Trophoblast cell (in vitro differentiated cells and primary cell): ENCODE measurements around the gene CEBPB.

Experiments
- DNase-seq, 2 donors: peaks; one replicate each; pipeline ENCODE4 v3.0.0-alpha.2; 2016
- H2AFZ ChIP-seq: 2 replicates; pipeline ENCODE4 v1.6.1; 2013; ENCODE audit warnings: low read length, moderate library complexity, mild to moderate bottlenecking; ENCODE audit not compliant: insufficient read depth, poor library complexity
- H2AK5ac ChIP-seq: 2 replicates; pipeline ENCODE4 v1.6.1; 2013; ENCODE audit warnings: mild to moderate bottlenecking, low read length
- H2BK120ac ChIP-seq: 2 replicates; pipeline ENCODE4 v1.6.1; 2013; ENCODE audit warnings: low read length, mild to moderate bottlenecking, moderate library complexity; ENCODE audit not compliant: insufficient read depth, poor library complexity
- H2BK12ac ChIP-seq: 2 replicates; pipeline ENCODE4 v1.6.1; 2013; ENCODE audit warnings: mild to moderate bottlenecking, low read length, moderate library complexity
- H2BK5ac ChIP-seq: 2 replicates; pipeline ENCODE4 v1.6.1; 2013; ENCODE audit warnings: low read length, low read depth, moderate library complexity, mild to moderate bottlenecking; ENCODE audit not compliant: poor library complexity
- H3K14ac ChIP-seq: 2 replicates; pipeline ENCODE4 v1.6.1; 2013; ENCODE audit warnings: mild to moderate bottlenecking, low read length
- H3K18ac ChIP-seq: 2 replicates; pipeline ENCODE4 v1.6.1; 2013; ENCODE audit warnings: mild to moderate bottlenecking, low read length
- H3K23ac ChIP-seq: 2 replicates; pipeline ENCODE4 v1.6.1; 2013; ENCODE audit warnings: low read length
- H3K27ac ChIP-seq: 2 replicates; pipeline ENCODE4 v1.5.1; 2013; ENCODE audit warnings: low read depth, mild to moderate bottlenecking, inconsistent platforms, low read length, moderate library complexity
- H3K27me3 ChIP-seq: 2 replicates; pipeline ENCODE4 v1.6.1; 2013; ENCODE audit warnings: inconsistent platforms, mild to moderate bottlenecking, low read length, moderate library complexity; ENCODE audit not compliant: insufficient read depth
- H3K36me3 ChIP-seq, 2 experiments: 1 replicate in 1 of 2; 2 replicates in 1 of 2; pipeline ENCODE4 v1.6.1; 2013; ENCODE audit warnings: low read length in 2 of 2, mild to moderate bottlenecking in 2 of 2, moderate library complexity in 1 of 2; ENCODE audit not compliant: insufficient read depth in 2 of 2, control insufficient read depth in 1 of 2
- H3K4ac ChIP-seq: 2 replicates; pipeline ENCODE4 v1.6.1; 2013; ENCODE audit warnings: low read depth, mild to moderate bottlenecking, low read length, moderate library complexity
- H3K4me1 ChIP-seq, 2 experiments: 1 replicate in 1 of 2; 2 replicates in 1 of 2; pipeline ENCODE4 v1.6.1; 2013; ENCODE audit warnings: low read length in 2 of 2, mild to moderate bottlenecking in 2 of 2, moderate library complexity in 1 of 2; ENCODE audit not compliant: insufficient read depth in 2 of 2, control insufficient read depth in 1 of 2
- H3K4me2 ChIP-seq: 2 replicates; pipeline ENCODE4 v1.6.1; 2013; ENCODE audit warnings: inconsistent platforms, mild to moderate bottlenecking, low read length, moderate library complexity
- H3K4me3 ChIP-seq: 2 replicates; pipeline ENCODE4 v1.5.1; 2013; ENCODE audit warnings: mild to moderate bottlenecking, low read depth, low read length, inconsistent platforms
- H3K79me1 ChIP-seq: one replicate; pipeline ENCODE4 v1.6.1; 2013; ENCODE audit warnings: low read length
- H3K79me2 ChIP-seq: 2 replicates; pipeline ENCODE4 v1.6.1; 2013; ENCODE audit warnings: low read length, mild to moderate bottlenecking; ENCODE audit not compliant: control insufficient read depth, insufficient read depth, poor library complexity
- H3K9ac ChIP-seq: 2 replicates; pipeline ENCODE4 v1.6.1; 2013; ENCODE audit warnings: mild to moderate bottlenecking, low read length
- H3K9me3 ChIP-seq: 2 replicates; pipeline ENCODE4 v1.6.1; 2013; ENCODE audit warnings: low read depth, mild to moderate bottlenecking, control low read depth, inconsistent platforms, low read length; ENCODE audit not compliant: insufficient read depth
- H4K12ac ChIP-seq: 2 replicates; pipeline ENCODE4 v1.6.1; 2013; ENCODE audit warnings: low read depth, mild to moderate bottlenecking, low read length, moderate library complexity
- H4K8ac ChIP-seq: 2 replicates; pipeline ENCODE4 v1.6.1; 2013; ENCODE audit warnings: low read depth, mild to moderate bottlenecking, low read length, moderate library complexity
- H4K91ac ChIP-seq: one replicate; pipeline ENCODE4 v1.6.1; 2013; ENCODE audit warnings: low read depth, mild to moderate bottlenecking, low read length, moderate library complexity
- WGBS: extraction: QIAGEN DNeasy Blood & Tissue Kit; methylation state at CpG from one replicate; pipeline ENCODE4 v1.1.7; 2013; ENCODE audit warnings: missing lambda C conversion rate; ENCODE audit not compliant: insufficient read length, insufficient coverage; ENCODE audit errors: extremely low coverage; 5-methylcytosine and 5-hydroxymethylcytosine counted together

The CEBPB gene

DNA sequence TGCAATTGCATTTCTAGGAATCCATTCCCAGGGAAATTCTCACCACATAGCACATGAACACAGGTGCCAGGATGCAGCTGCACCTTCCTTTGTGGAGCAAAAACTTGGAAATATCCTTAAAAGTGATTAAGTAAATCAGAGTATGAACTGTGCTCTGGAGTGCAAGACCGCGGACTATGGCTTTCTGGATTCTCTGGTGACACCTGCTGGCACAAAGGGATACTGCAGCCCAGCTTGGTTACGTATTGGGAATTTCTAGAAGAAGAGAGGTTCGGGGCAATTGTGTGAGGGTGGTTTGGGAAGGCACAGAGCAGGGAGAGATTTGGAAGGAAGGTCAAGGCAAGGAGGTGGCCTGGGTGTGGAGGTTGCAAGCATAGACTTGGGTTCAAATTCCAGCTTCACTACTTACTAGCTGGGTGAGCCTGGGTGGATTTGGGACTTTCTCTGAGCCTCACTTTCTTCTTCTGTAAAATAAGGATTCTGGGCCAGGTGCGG, 21.3 kb upstream of the CEBPB start:
- Histone ChIP-seq H3K36me3 (no peaks in the 10 kb centered on the region), H2BK12ac (peak overlapping the region; percentile 12), H3K79me2 (peaks cover 5% of the 10 kb centered on the region), H3K4ac (no peak overlapping the region), H3K23ac (no peak overlapping the region), H3K4me3 (no peak overlapping the region), H3K79me1 (peaks cover 26% of the 10 kb centered on the region), H3K9ac (no peak overlapping the region), H2AK5ac (no peak overlapping the region), H3K14ac (no peak overlapping the region), H3K27me3 (no peaks in the 10 kb centered on the region), H4K8ac (no peak overlapping the region), H4K91ac (no peak overlapping the region), H3K27ac (no peak overlapping the region), H3K4me2 (no peak overlapping the region), H2BK5ac (no peak overlapping the region), H3K18ac (no peak overlapping the region), H3K4me1 (peaks cover 14 to 16% of the 10 kb centered on the region in 2 experiments), H2BK120ac (peak overlapping the region; percentile 10), H4K12ac (no peak overlapping the region), H2AFZ (no peak overlapping the region), H3K9me3 (no peaks in the 10 kb centered on the region)
- peak; percentile 93 to 97 for DNase-seq
- WGBS = no CpG with 5 or more reads among the region's 5 CpGs

DNA sequence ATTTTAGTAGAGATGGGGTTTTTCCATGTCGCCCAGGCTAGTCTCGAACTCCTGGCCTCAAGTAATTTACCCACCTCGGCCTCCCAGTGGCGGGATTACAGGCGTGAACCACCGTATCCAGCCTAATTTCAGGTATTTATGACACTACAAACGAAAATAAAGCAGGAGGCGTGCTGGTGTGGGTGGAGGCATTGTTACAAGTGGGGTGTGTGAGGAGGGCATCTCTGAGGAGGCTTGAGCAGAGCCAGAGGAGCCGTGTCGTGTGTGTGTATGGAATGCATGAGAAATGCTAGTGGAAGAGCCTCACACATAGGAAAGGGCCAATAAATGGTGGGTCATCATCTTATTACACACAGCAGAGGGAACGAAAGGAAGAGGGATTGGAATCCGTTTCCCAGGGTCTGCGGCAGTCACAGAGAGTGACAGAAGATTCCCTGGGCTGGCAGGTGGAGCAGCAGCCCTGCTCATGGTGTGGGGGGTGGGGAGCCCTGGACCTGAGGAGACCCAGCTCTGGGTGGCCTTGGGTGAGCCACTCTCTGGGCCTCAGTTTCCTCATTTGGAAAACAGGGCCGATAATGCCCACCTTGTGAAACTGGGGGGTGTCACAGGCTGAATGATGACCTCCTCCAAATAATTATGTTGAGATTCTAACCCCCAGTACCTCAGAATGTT, 19.9 kb upstream of the CEBPB start:
- H3K23ac ChIP-seq = no peak overlapping the region
- no peak overlapping the region for H3K18ac ChIP-seq
- H2BK120ac ChIP-seq = peak overlapping the region; percentile 32
- H3K4ac ChIP-seq = no peak overlapping the region
- no peak for DNase-seq
- no peak overlapping the region for H3K4me2 ChIP-seq
- H3K4me1 ChIP-seq = peaks cover 8 to 13% of the 10 kb centered on the region in 2 experiments
- no peaks in the 10 kb centered on the region for H3K36me3 ChIP-seq
- H3K4me3 ChIP-seq = no peak overlapping the region
- peak overlapping the region; percentile 84 for H2BK12ac ChIP-seq
- no peak overlapping the region for H2BK5ac ChIP-seq
- no peaks in the 10 kb centered on the region for H3K27me3 ChIP-seq
- peaks cover 22% of the 10 kb centered on the region for H3K79me1 ChIP-seq
- H3K79me2 ChIP-seq = peaks cover 5% of the 10 kb centered on the region
- no peak overlapping the region for H3K9ac ChIP-seq
- H4K8ac ChIP-seq = no peak overlapping the region
- peak overlapping the region; percentile 10 for H3K14ac ChIP-seq
- no peaks in the 10 kb centered on the region for H3K9me3 ChIP-seq
- peak overlapping the region; percentile 60 for H4K91ac ChIP-seq
- H2AFZ ChIP-seq = no peak overlapping the region
- peak overlapping the region; percentile 21 for H2AK5ac ChIP-seq
- H4K12ac ChIP-seq = no peak overlapping the region
- WGBS = no CpG with 5 or more reads among the region's 14 CpGs
- H3K27ac ChIP-seq = no peak overlapping the region

- peak overlapping the region; percentile 66 for H2BK120ac ChIP-seq
- peak overlapping the region; percentile 65 for H3K14ac ChIP-seq
- peaks cover 6 to 12% of the 10 kb centered on the region in 2 experiments for H3K4me1 ChIP-seq
- peak overlapping the region; percentile 29 for H3K4ac ChIP-seq
- peaks cover 5% of the 10 kb centered on the region for H3K79me2 ChIP-seq
- H3K27me3 ChIP-seq = no peaks in the 10 kb centered on the region
- H3K36me3 ChIP-seq = no peaks in the 10 kb centered on the region
- no peak overlapping the region for H3K23ac ChIP-seq
- no peak overlapping the region for H4K12ac ChIP-seq
- no CpG with 5 or more reads among the region's 36 CpGs for WGBS
- H3K27ac ChIP-seq = peak overlapping the region; percentile 94
- H4K91ac ChIP-seq = peak overlapping the region; percentile 89
- H2BK5ac ChIP-seq = peak overlapping the region; percentile 77
- H4K8ac ChIP-seq = peak overlapping the region; percentile 82
- H2BK12ac ChIP-seq = no peak overlapping the region
- H3K9me3 ChIP-seq = no peaks in the 10 kb centered on the region
- no peak overlapping the region for H2AK5ac ChIP-seq
- DNase-seq = peak; percentile 71 to 74
- peak overlapping the region; percentile 66 for H3K9ac ChIP-seq
- peak overlapping the region; percentile 53 for H3K4me3 ChIP-seq
- peak overlapping the region; percentile 77 for H3K4me2 ChIP-seq
- peak overlapping the region; percentile 41 for H2AFZ ChIP-seq
- peaks cover 20% of the 10 kb centered on the region for H3K79me1 ChIP-seq
- H3K18ac ChIP-seq = peak overlapping the region; percentile 6
Observed at GRCh38 chr20:50172347-50173013, 18.1 kb upstream of the CEBPB start.

DNA sequence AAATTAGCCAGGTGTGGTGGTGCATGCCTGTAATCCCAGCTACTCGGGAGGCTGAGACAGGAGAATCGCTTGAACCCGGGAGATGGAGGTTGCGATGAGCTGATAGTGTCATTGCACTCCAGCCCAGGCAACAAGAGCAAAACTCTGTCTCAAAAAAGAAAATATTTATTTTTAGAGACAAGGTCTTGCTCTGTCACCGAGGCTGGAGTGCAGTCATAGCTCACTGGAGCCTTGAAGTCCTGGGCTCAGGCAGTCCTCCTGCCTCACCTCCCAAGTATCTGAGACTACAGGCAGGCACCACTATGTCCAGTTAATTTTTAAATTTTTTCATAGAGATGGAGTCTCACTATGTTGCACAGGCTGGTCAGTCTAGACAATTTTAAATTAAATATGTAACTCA, 16.2 kb upstream of the CEBPB start:
- no CpG with 5 or more reads among the region's 5 CpGs for WGBS
- H3K18ac ChIP-seq = no peak overlapping the region

More for the DNA sequence above, 16.2 kb upstream of the CEBPB start:
- no peak overlapping the region for H3K4ac ChIP-seq
- no peaks in the 10 kb centered on the region for H3K27me3 ChIP-seq
- H3K79me2 ChIP-seq = peaks cover 5% of the 10 kb centered on the region
- H2AFZ ChIP-seq = no peak overlapping the region
- no peak overlapping the region for H3K27ac ChIP-seq
- no peak overlapping the region for H2BK5ac ChIP-seq
- H3K9ac ChIP-seq = no peak overlapping the region
- H2BK12ac ChIP-seq = no peak overlapping the region
- no peaks in the 10 kb centered on the region for H3K36me3 ChIP-seq
- DNase-seq = no peak
- H3K23ac ChIP-seq = no peak overlapping the region
- no peak overlapping the region for H2BK120ac ChIP-seq
- peaks cover 16% of the 10 kb centered on the region for H3K79me1 ChIP-seq
- no peak overlapping the region for H2AK5ac ChIP-seq
- H4K8ac ChIP-seq = no peak overlapping the region
- no peak overlapping the region for H4K91ac ChIP-seq
- no peak overlapping the region for H4K12ac ChIP-seq
- H3K9me3 ChIP-seq = no peaks in the 10 kb centered on the region
- H3K4me2 ChIP-seq = no peak overlapping the region
- H3K4me3 ChIP-seq = no peak overlapping the region
- no peak overlapping the region for H3K14ac ChIP-seq
- H3K4me1 ChIP-seq = peaks cover 6 to 12% of the 10 kb centered on the region in 2 experiments
